Activated CD8-positive, alpha-beta memory T cell treated with anti-CD3 and anti-CD28 coated beads for 24 hours (primary cell): ENCODE data around the gene LEKR1.

Experiments
- DNase-seq: peaks from one replicate; pipeline ENCODE4 v3.0.0-alpha.2; 2020

Gene LEKR1

DNA sequence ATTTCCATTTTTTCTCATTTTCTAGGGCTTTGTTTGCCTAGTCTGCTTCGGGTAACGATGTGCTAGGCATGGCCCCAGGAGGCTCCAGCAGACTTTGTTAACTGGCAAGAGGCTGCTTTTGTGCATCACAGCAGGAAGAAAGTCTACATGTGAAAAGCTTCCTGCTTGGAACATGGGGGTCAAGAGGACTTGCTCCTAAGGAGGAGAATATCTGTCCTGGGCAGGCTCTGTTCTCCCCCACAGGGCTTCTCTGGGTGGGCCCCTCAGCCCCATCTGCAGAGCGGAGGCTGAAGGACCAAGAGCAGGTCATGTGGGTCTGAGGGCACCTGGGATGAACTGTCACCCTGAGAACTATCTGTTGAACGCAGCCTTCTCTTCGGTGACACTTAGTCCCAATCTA lies 239.0 kb downstream of the LEKR1 start:
- DNase-seq = no peak

GRCh38 chr3:157066335-157067098 lies 240.4 kb downstream of the LEKR1 start:
- DNase-seq = no peak

DNA sequence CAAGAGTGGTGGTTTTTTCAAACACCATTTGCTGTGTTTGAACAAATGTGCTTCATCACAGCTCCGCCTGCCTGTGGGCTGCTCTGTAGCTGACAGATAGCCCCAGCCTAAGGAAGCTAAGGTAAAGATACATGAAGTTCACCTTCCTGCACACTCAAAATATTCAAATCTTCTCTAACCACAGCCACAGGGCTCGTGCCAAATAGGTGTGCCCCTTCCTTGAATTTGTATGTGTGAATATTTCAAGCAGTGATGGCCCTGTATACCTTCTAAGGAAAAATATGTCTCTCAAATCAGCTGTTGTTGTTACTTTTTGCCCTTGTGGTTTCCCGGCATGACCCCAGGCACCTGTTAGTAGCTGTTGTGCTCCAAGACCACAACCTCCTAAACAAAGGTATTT lies 241.0 kb downstream of the LEKR1 start:
- DNase-seq = no peak

DNA sequence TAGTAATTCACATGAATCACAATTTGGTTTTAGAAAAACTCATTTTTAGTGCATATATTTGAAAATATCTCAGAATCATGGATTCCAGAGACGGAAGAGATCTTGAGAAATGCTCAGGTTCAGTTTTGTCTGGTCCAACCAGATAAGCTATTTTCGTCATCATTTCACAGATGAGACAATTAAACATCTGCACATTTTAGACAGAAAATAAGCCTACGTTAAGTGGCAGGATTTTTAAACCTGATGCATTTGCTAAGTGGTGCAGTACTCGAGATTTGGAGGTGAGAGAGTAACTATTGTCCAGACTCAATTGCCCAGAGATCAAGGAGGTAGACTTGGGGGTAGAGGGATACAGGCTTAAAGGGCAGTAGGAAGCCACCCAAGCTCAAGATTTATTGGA lies 243.3 kb downstream of the LEKR1 start:
- DNase-seq = no peak

DNA sequence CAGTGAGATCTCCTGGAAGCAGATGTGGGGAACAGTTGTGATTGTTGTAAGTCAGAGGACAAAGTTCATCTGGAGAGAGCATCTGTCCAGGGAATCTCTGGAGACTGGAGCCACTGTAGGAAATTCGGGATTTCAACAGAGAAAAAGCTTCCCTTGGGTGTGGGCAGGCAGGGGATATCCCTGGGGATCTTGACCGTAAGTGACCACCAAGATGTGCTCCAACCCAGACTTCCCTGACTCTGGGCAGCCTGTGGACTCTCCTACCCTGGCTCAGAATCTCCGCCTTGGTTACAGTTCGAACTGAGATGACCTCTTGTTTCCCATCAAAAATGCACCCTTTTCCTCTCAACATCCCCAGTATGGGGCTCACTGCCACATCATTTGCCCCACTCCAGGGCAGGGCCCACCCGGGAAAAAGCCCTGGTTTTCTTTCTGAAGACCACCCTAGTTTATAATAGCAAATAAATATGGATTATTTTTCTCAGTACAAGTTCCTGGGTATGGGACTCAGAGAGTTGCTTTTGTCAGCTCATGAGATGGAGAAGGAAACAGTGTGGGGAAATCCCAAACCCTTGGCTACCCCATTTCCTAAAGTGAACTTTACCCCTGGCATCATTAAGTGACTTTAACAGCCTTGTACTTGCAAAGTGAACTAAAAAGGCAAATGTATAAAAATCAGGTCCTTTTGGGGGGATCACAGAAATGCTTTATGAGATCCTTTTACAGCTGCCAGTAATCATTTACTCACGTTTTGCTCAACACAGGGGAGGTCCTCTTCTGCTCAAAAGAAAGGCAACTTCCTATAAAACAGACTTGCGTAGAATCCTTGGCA lies 243.9 kb downstream of the LEKR1 start:
- DNase-seq = no peak

GRCh38 chr3:157070678-157070999 lies 244.5 kb downstream of the LEKR1 start:
- DNase-seq = no peak

GRCh38 chr3:157071744-157072525 lies 245.8 kb downstream of the LEKR1 start:
- DNase-seq = no peak

GRCh38 chr3:157073810-157074209 lies 247.7 kb downstream of the LEKR1 start:
- DNase-seq = no peak

GRCh38 chr3:157074490-157074889 lies 248.3 kb downstream of the LEKR1 start:
- DNase-seq = peak; percentile 33

DNA sequence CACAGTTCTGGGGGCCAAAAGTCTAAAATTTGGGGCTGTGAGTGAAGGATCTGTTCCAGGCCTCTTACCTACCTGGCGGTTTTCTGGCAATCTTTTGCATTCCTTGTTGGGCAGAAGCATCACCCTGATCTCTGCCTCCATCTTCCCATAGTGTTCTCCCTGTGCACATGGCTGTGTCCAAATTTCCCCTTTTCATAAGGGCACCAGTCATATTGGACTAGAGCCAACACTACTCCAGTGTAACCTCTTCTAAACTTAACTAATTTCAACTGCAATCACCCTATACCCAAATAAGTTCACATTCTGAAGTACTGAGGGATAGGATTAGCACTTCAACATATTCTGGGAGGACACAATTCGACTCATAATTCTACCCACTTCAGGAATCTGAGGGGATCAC lies 248.8 kb downstream of the LEKR1 start:
- DNase-seq = peak; percentile 26

DNA sequence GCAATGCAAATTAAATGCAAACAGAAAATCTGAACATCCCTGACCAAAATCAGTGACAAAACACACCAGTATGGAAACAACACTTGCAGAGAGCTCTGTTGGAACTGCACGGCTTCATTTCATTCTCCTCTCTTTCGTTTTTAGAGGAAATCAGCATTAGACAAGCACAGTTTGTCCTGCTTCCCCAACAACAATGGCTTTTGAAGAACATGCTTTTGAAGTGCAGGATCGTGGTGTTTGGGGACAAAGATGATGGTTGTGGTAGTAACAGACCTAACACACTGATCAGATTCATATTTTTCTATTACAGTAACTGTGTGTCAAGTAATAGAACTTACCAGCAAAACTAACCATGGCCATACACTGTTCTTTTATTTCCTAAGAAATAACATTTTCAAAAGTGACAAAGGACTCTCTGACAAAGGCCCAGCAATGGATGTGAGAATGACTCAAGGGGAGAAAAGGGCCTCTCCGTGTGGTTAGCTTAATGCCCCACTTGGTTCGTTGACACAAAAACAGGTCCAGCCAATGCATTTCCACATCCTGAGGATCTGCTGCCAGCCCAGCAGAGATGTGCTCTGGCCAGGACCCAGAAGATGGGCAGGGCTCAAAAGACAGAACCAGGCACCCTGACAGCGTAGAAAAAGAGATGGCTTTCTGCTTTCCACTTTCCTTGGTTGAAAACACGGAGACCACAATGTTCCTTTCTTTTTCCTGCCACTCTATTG lies 249.7 kb downstream of the LEKR1 start:
- peak; percentile 28 for DNase-seq

DNA sequence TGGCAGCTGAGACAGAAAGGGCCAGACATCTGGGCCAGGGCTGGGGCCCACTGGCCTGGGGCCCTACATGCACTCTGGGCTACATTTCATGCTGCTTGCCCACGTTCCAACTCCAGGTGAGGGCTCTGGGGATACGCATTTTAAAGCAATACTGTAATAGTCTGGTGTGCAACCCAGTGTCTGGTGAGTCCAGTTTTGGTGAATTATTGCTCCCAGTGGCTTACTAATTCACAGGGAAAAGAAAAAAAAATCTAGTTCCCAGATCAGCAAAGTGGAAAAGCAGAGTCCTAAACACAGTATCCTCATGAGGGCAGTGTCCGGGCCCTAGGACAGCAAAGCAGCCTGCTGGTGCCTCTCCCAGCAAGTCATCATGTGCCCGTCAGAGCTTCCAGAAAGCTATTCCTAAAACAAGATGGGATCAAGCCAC lies 251.4 kb downstream of the LEKR1 start:
- peak; percentile 21 for DNase-seq

DNA sequence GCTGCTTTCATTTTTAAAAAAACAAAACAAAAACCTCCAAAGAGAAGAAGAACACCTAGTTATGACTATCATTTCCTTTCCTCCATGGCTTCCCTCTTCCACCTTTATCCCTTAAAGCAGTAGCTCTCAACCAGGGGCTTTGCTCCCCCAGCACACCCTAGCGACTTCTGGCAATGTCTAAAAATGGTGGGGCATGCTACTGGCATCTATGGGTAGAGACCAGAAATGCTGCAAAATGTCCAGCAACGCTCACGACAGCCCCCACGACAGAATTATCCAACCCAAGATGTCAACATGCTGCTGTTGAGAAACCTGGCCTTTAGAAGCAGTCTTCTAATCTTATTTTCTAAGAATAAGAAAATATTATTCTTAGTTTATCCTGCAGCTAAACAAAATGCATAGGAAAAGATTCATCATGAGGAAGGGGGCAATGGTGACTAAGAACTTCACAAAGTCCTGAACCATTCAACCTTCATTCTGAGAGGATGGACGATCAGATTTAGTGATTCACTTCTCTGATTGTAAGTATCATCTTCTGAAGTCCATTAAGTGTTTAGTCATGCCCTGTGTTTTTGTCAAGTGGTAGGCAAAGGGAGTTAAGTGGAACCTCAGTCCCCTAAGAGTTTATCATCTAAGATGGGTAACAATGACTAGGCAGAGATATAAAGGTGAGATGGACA lies 252.1 kb downstream of the LEKR1 start:
- DNase-seq = peak; percentile 35

- peak; percentile 37 for DNase-seq
These were observed 252.6 kb downstream of the LEKR1 start for GRCh38 chr3:157078811-157079185.

DNA sequence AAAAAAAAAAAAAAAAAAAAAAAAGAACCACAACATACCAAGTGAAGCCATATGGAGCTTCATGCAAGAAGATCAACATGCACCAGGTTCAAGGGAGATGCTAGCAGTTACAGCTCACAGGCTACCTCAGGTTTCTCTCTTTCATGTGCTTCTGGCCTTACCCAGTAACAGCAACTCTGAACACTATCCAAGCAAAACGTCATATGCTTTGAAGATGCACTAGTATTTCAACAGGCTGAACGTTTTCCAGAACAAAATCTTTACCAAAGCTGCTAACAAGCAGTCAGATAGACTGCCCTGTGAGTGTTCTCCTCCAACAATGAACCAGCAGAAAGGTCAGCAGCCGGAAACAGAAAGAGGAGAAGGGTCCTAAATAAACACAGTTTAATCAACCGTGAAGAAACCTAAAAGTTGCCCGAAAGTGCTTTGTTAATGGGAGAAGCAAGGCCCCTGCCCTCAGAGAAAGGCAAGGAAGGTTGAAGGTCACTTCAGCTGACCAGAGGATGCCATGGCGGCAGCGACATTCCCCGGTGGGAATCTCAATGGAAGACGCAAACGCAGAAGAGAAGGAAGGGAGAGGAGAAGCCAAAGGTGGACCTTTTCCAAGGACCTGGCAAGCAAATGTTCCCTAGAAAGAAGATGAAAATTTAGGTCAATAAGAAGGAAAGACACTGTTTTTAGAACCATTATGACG lies 253.7 kb downstream of the LEKR1 start:
- DNase-seq = peak; percentile 42

- DNase-seq = peak; percentile 98
These were observed 255.6 kb downstream of the LEKR1 start for GRCh38 chr3:157081626-157082210.

- DNase-seq = no peak
These were observed 256.3 kb downstream of the LEKR1 start for GRCh38 chr3:157082305-157082982.

DNA sequence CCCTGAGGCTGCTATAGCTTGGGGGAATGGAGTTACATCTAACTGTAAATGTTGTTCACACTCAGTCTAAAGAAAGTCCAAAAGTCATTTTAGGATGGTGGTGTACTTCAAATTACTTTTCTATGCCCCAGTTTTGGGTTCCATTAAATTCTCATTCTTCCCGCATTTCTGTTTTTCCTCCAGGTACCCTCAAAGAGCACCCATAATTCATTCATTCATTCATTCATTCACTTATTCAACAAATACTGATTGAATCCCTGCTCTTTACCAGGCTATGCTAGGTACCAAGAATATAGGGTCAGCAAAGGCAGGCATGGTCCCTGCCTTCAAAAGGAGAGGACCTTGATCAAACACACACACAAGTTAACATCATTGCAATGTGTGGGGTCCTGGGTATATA lies 257.7 kb downstream of the LEKR1 start:
- DNase-seq = no peak

DNA sequence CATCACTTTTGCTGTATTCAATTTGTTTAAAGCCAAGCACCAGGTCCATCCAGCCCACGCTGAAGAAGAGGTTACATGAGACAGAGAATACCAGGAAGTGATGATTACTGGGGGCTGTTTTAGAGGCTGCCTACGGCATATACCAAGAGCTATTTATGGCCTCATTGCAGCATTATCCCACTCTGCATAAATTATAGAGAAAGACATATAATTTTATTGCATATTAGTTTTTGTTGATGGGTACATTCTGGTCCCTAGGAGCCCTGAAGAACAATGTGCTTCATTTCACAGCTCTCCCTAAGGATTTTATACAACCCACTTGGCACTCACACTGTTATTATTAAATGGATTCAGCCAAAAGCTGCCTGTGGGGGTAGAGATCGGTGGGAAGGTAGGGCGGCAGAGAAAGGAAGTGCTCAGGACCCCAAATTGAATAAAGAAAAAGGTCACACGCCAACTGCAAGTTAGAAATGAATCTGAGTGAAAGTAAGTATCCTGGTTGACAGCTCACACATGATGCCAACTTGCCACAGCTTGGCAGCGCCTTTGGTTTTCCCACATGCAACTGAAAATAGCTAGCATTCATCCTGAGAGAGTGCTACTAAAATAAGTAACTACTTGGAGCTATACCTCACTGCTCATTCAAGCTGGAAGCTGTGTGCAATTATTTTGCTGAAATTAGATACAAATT lies 260.1 kb downstream of the LEKR1 start:
- no peak for DNase-seq

- DNase-seq = no peak
These were observed 260.6 kb downstream of the LEKR1 start for GRCh38 chr3:157086775-157087174.
